NCI-H187 (cell line): ENCODE measurements around the gene CX3CL1.

Experiments used
- DNase-seq, 2 experiments: peaks; one replicate each; lab custom pipeline; 2025; lab: John Stamatoyannopoulos, UW

The CX3CL1 gene

DNA sequence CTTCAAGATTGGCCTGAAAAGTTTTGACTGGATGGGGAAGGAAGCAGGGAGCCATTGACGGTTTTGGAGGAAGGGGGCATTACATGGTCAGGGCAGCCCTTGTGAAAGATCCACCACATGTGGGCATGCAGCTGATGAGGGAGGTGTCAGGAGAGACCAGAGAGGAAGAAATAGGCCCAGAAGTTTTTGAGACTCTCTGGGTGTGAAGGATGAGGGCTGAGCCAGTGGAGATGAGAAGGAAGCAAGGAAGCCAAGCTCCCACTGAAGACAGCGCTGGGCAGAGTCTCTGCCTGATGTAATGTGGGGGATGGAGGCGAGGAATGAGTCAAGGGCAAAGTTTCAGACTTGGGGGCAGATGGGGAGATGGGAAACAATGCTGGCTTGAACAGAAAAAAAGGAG is 32.8 kb downstream of the CX3CL1 start:
- no peak for DNase-seq

DNA sequence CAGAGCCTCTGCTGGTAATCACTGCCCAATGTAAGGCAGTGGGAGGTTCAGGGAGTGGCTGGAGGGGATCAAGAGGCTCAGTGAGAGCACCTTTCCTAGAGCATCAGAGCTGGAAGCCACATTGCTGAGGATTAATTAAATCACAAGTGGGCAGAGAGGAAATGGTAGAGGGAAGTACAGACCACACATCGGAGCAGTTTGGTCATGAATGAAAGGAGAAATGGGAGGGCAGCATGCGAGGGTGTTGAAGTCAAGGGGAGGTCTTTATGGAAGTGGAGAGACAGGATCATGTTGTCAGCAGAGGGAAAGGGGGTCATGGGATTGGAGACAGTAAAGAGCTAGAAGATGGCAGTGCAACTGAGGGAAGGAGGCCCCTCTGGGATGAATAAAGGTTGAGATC is 34.6 kb downstream of the CX3CL1 start:
- DNase-seq: no peak

DNA sequence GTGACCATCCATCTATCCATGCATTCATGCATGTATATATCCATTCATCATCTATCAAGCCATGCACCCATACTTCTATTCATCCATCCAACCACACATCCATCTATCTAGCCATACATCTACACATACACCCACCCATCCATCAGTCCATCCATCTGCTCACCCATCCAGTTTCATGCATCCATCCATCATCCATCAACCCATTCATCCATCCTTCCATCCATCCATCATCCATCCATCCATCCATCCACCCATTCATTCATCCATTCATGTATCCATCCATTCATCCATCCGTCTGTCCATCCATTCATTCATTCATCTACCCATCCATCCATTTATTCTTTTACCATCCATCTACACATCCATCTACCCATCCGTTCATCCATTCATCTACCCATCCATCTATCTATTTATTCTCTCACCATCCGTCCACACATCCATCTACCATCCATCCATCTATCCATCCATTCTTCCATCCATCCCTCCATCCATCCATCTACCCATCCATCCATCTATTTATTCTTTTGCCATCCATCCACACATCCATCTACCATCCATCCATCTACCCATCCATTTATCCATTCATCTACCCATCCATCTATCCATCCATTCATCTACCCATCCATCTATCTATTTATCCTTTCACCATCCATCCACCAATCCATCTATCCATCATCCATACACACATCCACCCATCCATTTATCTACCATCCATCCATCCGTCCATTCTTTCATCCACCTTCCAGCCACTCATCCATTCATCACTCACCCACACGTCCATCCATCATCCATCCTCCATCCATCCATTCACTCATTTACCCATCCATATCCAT is 35.4 kb downstream of the CX3CL1 start:
- no peak for DNase-seq

DNA sequence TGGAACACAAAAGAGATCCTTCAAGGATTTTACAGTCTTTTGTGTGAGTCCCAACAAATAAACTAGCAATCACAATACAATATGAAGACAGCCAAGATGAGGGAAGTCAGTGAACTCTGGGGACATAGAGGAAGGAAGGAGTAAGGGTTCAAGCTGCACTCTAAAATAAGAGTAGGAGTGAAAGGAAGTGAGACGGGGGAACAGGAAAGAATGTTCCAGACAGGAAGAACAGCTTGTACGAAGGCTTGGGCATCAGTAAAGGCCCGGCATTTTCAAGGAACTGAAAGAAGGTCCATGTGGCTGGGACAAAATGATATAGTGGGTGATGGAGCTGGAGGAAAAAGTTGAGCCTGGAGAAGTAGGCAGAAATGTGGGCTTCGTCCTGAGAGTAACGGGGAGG is 36.8 kb downstream of the CX3CL1 start:
- DNase-seq: no peak

DNA sequence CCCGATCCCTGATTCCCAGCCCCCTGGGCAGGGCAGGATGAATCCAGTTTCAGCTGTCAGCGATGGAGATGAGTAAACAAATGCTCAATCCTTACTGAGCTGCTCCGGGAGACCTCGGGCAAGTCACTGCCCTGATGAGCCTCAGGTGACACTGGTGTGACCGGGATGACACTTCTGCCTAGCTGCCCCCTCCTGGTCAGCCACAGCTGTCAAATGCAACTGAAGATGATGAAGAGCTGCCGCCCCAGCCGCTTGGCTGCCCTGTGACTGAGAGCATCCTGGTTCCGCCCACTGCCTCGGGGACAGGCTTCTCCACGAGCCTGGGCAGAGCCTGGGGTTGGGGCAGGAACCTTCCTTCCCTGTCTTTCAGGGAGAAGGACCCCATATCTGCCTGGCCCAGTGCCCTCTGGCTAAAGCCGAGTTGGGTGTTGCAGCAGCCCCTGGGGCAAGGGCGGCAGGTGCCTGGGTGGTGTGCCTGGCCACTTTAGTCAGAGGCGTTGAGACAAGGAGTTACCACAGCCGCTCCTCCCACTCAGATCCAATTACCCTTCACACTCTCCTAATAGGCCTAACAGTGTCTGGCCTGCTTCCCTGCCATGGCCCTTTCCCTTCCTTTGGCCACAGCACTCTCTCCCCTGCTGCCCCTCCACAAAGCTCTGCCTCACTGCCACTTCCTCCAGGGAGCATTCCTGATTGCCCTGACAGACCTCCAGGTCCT is 37.7 kb downstream of the CX3CL1 start:
- no peak for DNase-seq

DNA sequence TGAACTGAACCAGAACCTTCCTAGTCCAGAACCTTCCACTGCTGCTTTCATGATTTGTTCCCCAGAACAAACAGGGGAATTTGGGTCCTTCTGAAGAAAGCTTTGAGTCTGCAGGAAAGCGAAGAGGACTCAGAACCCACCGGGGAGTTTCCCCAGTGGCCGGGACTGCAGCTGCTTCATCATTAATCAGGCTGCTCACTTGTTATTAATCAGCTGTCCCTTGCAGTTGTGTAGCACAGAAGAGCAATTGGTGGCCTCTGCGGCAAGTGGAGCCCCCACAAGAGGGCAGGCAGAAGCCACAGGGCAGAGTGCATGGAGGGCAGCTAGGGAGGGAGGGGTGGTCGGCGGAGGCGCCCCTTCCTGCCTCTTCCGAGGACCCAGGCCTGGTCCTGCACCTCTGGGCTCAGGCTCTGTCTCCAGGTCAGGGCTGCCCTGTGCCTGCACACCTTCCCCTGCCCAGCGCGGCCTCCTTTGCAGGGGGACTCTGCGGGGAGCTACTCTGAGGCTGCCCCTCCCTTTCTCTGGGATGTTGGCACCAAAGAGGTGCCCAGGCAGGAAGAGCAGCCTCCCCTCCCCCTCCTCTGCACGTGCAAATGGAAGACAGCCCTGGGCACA is 39.2 kb downstream of the CX3CL1 start:
- no peak for DNase-seq

DNA sequence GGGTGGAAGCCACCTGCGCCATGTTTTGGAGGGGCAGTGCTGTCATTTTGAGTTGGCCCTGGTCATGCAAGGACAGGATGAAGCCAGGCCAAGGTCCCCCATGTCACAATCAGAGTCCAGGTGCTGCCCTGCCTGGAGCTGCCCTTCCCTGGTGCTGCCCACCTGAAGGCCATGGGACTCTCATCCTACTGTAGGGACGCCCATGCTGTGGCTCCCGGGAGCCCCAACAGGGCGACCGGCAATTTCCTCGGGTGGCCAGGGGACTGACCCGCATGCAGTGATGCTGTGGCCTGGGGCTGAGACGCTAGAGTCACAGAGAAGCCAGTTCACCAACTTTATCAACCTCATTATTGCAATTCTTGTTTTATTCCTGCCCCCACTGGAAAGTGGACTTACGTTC is 40.3 kb downstream of the CX3CL1 start:
- DNase-seq: no peak

DNA sequence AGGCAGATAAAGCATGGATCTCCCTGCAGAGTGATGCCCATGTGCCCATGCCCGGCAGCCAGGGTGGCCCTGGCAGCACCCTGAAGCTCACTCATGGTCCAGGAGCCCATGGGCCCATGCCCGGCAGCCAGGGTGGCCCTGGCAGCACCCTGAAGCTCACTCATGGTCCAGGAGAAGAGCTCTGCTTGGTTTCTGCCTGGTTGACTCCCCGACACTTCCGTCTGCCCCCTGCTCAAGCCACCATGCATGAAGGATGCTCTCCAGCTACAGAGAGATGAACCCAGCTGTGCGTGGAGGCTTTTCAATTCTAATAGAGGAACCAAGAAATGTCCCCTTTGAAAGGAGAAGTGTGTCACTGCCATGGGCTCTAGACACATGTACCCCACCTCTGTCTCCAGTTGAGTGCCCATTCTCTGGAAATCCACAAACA is 41.0 kb downstream of the CX3CL1 start:
- DNase-seq: no peak

DNA sequence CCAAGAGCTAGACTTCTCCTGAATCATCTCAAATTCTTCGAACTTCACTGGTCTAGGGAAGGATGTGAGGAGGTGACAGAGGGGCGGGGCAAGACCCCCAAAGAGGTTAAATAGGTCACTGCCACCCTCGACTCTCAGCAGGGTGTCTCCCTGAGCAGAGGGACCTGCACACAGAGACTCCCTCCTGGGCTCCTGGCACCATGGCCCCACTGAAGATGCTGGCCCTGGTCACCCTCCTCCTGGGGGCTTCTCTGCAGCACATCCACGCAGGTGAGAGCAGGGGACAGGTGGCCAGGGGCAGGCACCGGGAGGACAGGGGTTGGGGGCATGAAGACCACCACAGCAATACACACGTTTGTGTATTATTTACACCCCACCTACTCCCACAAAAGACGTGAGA is 41.4 kb downstream of the CX3CL1 start:
- DNase-seq: no peak

DNA sequence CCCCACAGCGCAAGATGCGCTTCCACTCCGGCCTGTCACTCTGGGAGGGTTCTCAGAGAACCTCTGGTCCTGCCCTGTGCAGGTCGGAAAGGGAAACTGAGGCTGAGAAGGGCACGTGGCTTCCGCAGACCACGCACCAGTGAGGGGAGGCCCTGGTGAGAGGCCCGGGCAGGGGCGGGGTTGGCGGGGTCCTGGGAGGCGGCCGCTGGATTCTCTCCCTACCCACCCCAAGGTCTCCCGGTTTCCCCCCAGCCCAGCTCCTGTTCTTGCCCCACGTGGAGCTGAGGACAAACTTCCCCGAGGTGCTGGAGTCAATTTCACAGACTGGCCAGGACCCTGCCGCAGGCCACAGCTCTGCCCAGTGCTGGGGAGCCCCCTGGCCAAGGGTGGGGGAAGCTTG is 43.8 kb downstream of the CX3CL1 start:
- DNase-seq: no peak

DNA sequence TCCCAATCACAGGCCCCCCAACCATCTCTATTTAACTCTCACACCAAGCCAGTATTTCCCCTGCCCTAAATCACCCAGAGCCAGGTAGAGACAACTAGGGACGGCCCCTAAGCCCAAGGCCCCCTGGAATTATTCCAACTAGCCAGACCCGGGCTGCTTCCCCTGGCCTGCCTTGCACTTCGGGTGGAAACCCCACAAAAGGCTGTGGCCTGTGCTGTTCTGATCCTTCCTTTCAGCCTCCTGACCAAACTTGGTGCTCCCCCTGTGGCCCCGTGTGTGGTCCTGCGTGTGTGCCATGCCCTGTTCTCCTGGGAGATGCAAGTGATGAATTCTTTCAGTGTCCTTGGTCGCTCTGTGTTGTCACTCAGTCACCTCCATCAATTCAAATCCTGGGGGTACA is 47.2 kb downstream of the CX3CL1 start:
- DNase-seq: no peak

DNA sequence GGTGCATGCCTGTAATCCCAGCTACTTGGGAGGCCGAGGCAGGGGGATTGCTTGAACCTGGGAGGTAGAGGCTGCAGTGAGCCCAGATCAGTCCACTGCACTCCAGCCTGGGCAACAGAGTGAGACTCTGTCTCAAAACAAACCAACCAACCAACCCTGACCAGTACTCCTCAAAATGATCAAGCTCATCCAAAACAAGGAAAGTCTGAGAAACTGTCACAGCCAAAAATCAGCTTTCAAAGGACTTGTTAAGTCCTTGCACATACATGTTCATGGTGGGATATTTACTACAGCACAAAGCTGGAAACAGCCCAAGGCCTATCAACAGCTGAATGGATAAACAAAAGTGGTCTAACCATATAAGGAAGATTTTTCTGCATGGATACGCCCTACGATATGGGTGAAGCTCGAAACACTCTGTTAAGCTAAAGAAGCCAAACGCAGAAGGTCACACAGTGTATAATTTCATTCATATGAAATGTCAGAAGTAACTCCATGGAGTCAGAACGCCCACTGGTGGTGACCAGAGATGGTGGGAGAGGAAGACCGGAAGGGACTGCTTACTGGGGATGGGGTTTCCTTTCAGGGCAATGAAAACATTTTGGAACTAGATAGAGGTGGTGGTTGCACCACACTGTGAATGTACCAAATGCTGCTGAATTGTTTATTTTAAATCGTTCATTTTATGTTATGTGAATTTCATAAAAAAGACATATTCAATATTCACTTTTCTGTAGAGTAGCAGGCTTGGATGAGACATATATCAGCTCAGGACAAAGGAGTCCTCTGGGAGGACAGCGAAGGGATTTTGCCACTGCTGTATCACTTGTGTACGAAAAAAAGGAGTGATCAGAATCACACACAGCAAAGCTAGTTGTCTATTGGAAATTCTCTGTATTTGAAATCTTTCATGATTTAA is 50.0 kb downstream of the CX3CL1 start:
- no peak for DNase-seq

DNA sequence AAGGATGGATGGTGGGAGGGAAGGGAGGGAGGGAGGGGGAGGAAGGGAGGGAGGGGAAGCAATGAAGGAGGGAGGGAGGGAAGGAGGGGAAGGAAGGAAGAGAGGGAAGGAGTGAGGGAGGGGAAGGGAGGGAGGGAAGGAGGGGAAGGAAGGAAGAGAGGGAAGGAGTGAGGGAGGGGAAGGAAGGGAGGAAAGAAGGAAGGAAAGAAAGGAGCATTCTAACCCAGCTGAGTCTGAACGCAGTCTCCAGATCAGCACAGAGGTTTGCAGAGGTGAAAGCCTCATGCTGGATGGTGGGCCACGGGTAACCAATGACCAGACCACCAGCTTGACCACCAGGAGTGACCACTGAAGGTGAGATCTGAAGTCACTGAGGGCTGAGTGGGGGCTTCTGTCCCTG is 50.9 kb downstream of the CX3CL1 start:
- DNase-seq: no peak

DNA sequence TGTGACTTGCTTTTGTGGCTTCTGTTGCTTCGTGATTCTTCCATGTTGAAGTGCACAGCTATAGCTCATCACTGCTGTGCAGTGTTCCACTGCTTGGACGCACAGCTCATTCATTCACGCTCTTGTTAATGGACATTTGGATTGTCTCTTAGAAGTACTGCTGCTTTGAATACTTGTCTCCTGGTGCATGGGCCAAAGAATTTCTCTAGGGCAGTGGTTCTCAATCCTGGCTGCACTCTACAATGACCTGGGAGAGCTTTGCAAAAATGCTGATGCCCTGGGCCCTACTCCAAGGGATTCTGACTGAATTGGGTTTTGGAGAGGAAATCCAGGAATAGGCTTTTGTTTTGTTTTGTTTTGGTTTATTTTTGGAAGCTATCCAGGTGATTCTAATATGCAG is 52.3 kb downstream of the CX3CL1 start:
- no peak for DNase-seq

DNA sequence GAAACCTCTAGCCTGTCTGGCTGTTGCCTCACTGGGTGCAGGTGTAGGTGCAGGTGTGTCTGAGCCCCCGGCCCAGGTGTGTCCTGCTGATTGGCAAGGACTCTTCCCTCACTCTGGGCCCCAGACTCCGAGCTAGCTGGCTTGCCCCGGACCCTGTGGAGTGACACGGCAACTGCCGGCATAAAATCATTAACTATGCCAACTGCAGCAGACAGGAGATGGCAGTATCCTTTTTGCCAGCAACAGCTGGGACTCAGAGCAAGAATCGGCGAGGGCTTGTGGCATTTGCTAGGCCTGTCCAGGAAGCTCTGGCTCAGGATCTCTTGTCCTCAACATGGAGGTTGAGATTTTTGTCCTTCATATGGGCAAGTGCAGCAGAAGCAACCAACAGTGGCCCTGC is 54.1 kb downstream of the CX3CL1 start:
- no peak for DNase-seq

DNA sequence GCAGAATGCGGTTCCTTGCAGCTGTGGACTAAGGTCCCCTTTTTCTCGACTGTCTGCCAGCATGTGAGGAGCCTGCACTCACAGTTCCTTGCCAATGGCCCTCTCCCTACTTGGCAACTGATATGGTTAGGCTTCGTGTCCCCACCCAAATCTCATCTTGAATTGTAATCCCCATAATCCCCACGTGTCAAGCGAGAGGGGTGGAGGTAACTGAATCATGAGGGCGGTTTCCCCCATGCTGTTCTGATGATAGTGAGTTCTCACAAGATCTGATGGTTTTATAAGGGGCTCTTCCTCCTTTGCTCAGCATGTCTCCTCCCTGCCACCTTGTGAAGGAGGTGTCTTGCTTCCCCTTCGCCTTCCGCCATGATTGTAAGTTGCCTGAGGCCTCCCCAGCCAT is 55.0 kb downstream of the CX3CL1 start:
- DNase-seq: no peak

DNA sequence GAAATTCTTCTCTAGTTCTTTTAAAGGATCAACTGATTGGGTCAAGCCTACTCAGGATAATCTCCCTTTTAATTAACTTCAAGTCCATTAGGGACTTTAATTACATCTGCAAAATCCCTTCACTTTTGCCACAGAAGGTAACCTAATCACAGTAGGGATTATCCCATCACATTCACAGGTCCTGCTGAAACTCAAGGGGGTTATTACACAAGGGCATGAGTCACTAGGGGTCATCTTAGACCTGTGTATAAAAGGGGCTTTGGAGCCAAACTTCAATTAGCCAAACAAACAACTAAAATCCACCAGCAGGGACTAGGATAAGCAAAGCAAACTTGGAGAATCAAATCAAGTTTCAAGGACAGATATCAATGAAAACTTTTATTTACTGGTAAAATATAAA is 55.5 kb downstream of the CX3CL1 start:
- DNase-seq: no peak

DNA sequence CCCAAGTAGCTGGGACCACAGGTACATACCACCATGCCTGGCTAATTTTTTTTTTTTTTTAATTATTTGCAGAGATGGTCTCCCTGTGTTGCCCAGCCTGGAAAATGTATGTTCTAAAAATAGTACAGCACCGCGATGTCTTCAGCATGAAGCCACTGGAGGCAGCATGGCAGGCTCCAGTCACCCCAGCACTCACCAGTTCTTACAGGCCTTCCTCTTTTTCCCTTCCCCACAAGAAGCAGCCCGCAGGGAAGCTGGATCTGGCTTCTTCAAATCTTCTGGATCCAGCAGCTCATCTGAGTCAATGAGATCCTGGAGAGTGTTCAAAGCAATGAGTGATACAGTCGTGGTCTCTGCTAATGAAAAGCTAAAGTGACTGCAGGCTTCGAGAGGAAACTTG is 58.7 kb downstream of the CX3CL1 start:
- no peak for DNase-seq

DNA sequence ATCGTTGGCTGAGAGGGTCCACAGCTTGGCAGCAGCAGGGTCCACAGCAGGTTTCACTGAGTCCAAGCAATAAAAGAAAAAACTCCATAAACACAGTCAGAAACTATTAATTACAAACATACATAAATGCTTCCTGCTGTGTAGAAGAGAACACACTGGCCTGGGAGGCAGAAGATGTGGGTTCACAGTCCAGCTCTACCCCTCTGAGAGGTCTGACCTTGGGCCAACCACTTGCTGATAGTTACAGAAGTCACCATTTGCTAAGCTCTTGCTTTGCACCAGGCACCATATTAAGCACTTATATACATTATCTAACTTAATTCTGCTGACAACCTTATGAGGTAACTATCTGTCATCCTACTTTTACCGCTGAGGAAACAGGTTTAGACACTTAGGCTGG is 60.2 kb downstream of the CX3CL1 start:
- no peak for DNase-seq

DNA sequence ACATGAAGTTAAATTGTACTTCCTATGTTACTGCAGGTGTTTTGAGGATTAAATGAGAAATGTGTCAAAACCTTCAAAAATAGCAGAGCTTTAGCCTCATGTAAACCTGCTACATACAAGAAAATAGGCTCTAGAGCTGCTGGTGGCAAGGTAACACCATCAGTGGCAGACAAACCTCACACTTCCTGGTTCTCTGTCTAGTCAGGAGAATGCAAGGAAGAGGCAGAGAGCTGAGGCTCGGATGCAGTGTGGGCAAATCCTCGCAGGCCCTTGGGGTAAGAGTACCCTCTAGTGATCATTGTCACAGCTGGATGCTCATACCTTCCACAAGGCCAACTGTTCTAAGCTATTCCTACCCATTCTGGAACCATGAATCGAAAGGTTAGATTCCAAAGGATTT is 60.7 kb downstream of the CX3CL1 start:
- no peak for DNase-seq

DNA sequence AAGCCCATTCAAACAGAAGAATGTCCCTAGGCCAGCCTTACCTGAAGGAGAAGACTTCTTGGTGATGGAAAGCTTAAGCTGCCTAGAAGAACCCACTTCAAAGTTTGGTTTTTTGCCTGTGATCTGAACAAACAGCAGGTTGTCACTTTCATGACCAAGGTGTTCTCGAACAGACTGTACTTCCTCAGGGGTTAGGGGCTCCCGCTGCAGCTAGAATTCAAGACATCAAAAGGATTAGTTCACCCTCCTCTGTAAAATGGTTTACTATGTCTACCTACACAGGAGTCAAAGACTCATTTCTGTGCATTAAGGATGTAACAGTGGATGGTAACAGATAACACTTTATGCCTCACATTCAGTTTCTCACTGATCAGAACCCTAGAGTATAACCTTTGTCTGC is 61.7 kb downstream of the CX3CL1 start:
- no peak for DNase-seq
